Central memory CD8-positive, alpha-beta T cell (primary cell): ENCODE results near the gene TTYH1.
"Not testable (repeated sequence)": the region's sequence is repeated elsewhere in the genome, so short reads cannot be mapped to it uniquely, and the experiment has no call there.

Experiments
- ATAC-seq: fragments of 150-1000 bp; cut with Tn5 transposase; replicated peaks from 2 replicates; pipeline ENCODE4 v1.10.0; 2022; ENCODE audit warnings: mild to moderate bottlenecking, moderate FRiP score, moderate number of reproducible peaks; ENCODE audit not compliant: poor library complexity, severe bottlenecking; ENCODE audit errors: extremely low read depth
- DNase-seq, 2 donors: peaks; one replicate each; pipeline ENCODE4 v3.0.0; 2021; ENCODE audit warnings: low spot score in 2 of 2
- H3K27ac Mint-ChIP-seq: one replicate; pipeline ENCODE4 v1.8.0; 2022; ENCODE audit warnings: low read depth, mild to moderate bottlenecking, moderate library complexity, mixed read lengths
- H3K27me3 Mint-ChIP-seq: one replicate; pipeline ENCODE4 v1.8.0; 2022; ENCODE audit warnings: mixed read lengths
- H3K36me3 Mint-ChIP-seq: one replicate; pipeline ENCODE4 v1.8.0; 2022; ENCODE audit warnings: mild to moderate bottlenecking, moderate library complexity, mixed read lengths; ENCODE audit not compliant: insufficient read depth
- H3K4me1 Mint-ChIP-seq: one replicate; pipeline ENCODE4 v1.8.0; 2022; ENCODE audit warnings: mixed read lengths
- H3K4me3 Mint-ChIP-seq: one replicate; pipeline ENCODE4 v1.8.0; 2022; ENCODE audit warnings: mild to moderate bottlenecking, moderate library complexity, mixed read lengths
- H3K9me3 Mint-ChIP-seq: one replicate; pipeline ENCODE4 v1.8.0; 2022; ENCODE audit warnings: mixed read lengths

The TTYH1 gene

DNA sequence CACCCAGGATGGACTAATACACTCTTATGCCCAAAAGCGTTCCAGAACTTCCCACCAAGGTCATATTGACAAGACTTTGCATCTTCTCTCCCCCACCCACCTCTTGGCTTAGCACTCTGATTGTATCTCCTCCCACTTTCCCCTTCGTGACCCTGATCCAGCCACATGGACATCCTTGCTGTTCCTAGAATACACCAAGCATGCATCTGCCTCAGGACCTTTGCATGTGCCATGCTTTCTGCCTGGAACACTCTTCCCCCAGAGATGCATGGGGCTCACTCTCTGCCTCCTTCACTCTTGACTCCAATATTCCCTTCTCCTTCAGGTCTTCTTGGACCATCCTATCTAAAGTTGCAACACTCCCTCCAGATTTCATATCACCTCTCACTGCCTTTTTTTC lies 34.4 kb upstream of the TTYH1 start:
- DNase-seq, result no peak
- H3K9me3 Mint-ChIP-seq, result peaks cover 6% of the 10 kb centered on the region

DNA sequence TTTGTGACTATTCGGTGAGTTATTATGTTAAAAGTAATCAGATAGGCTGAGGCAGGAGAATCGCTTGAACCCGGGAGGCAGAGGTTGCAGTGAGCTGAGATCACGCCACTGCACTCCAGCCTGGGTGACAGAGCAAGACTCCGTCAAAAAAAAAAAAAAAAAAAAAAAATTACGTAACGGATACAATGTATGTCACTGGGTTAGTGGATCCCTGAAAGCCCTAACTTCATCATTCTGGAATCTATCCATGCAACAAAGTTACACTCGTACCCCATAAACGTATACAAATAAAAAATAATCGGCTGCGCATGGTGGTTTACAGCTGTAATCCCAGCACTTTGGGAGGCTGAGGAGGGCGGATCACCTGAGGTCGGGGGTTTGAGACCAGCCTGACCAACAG lies 33.2 kb upstream of the TTYH1 start:
- H3K9me3 Mint-ChIP-seq, DNase-seq, H3K27ac Mint-ChIP-seq, H3K4me3 Mint-ChIP-seq, ATAC-seq, H3K36me3 Mint-ChIP-seq, H3K27me3 Mint-ChIP-seq: not testable (repeated sequence)
- peaks cover 35% of the 10 kb centered on the region for H3K4me1 Mint-ChIP-seq

More for the DNA sequence above, 34.4 kb upstream of the TTYH1 start:
- ATAC-seq, result no peak
- Mint-ChIP-seq H3K27me3 (no peaks in the 10 kb centered on the region), H3K4me1 (peaks cover 44% of the 10 kb centered on the region), H3K4me3 (no peak overlapping the region), H3K36me3 (peaks cover 3% of the 10 kb centered on the region), H3K27ac (no peak overlapping the region)

DNA sequence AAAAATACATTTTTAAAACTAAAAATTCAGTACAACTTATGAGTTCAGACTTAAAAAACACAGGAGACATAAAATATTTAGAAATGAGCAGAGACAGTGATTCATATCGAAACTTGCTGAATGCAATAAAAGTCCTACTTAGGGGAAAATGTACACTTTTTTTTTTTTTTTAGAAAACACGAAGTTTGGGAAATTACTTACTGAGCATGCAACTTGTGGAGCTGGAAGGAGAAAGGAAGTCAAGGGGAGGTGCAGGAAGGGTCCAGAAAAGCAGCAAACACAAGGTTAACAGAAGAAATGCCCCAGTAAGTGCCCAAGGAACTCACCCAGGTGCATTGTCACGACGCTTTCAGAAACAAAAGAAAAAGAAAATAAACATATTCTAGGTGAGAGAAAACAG lies 31.9 kb upstream of the TTYH1 start:
- no peak for DNase-seq
- H3K4me3 Mint-ChIP-seq, result no peak overlapping the region
- peaks cover 6% of the 10 kb centered on the region for H3K9me3 Mint-ChIP-seq
- no peaks in the 10 kb centered on the region for H3K36me3 Mint-ChIP-seq
- ATAC-seq, result no peak
- H3K27ac Mint-ChIP-seq, result no peak overlapping the region
- H3K4me1 Mint-ChIP-seq, result peaks cover 42% of the 10 kb centered on the region
- no peaks in the 10 kb centered on the region for H3K27me3 Mint-ChIP-seq

DNA sequence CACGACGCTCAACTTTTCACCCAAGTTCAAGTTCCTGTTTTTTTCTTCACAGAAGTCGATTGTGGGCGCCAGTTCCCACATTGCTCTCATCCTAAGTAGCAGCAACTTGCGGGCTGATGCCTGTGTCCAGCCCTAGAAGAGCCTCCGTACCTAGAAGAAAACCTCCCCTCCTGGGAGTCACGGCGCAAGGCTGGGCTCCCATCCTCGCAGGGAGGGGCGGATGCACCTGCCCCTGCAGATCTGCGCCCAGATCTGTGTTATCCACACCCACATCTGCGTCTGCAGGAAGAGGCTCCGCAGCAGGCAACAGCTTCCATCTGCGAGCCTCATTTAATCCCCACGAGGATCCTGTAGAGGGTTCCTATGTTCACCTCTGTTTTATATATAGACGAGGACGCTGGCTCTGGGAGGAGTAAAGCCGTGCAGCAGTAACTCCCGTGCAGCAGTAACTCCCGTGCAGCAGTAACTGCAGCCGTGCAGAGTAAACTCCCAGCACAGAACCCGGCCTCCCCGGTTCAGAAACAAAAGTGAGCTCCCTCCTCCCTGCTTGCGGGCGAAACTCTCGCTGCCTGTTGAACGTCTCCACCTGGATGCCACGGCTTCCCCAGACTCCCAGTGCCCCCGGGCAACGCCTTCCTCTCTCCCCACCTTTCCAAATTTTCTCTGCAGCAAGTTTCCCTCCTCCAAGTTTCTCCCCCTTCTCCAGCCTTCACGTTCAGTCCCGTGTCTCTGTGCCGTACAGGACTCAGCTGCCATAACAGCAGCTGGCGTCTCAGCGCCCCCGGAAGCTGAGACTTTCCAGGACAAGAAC lies 27.1 kb upstream of the TTYH1 start:
- DNase-seq, result no peak
- H3K4me1 Mint-ChIP-seq, result peaks cover 34% of the 10 kb centered on the region

DNA sequence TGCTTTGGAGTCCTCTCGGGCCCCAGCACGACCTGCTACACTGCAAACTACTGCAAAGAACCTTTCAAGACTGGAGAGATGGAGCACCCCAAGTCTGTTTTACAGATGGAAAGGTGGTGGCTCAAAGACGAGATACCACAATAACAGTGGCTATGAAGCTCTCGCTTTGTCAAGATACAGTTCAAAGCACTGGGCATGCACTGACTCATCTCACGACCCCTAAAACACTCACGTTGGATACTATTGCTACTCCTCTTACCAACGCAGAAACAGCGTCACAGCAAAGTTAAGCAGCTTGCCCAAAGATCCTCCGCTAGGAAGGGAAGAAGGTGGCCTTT lies 26.5 kb upstream of the TTYH1 start:
- Mint-ChIP-seq H3K36me3 (peaks cover 4% of the 10 kb centered on the region), H3K27ac (peak overlapping the region; percentile 75), H3K27me3 (peaks cover 17% of the 10 kb centered on the region), H3K4me1 (peaks cover 34% of the 10 kb centered on the region), H3K9me3 (no peaks in the 10 kb centered on the region), H3K4me3 (peak overlapping the region; percentile 88)
- DNase-seq, result no peak
- no peak for ATAC-seq

More for the DNA sequence above, 27.1 kb upstream of the TTYH1 start:
- Mint-ChIP-seq H3K4me3 (peak overlapping the region; percentile 88), H3K27ac (peak overlapping the region; percentile 75), H3K36me3 (peaks cover 4% of the 10 kb centered on the region), H3K9me3 (no peaks in the 10 kb centered on the region), H3K27me3 (peaks cover 12% of the 10 kb centered on the region)
- ATAC-seq, result peak; percentile 65

DNA sequence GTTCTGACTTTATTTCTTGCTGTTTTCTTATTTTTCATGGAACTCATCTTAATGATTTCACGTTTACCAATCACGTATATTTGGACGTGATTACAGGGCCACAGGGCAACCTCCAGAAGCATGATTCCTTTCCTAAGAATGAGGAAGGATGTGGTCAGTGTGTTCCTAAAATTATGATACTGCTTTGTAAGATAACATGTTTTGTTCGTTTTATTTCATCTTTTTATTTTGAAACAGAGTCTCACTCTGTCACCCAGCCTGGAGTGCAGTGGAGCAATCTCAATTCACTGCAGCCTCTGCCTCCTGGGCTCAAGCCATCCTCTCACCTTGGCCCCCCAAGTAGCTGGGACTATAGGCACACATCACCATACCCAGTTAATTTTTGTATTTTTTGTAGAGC lies 25.7 kb upstream of the TTYH1 start:
- DNase-seq (no peak), ATAC-seq (no peak)
- H3K36me3 Mint-ChIP-seq, result peaks cover 4% of the 10 kb centered on the region
- no peak overlapping the region for H3K4me3 Mint-ChIP-seq
- no peaks in the 10 kb centered on the region for H3K9me3 Mint-ChIP-seq
- no peak overlapping the region for H3K27ac Mint-ChIP-seq
- H3K27me3 Mint-ChIP-seq, result peaks cover 21% of the 10 kb centered on the region
- peaks cover 34% of the 10 kb centered on the region for H3K4me1 Mint-ChIP-seq

DNA sequence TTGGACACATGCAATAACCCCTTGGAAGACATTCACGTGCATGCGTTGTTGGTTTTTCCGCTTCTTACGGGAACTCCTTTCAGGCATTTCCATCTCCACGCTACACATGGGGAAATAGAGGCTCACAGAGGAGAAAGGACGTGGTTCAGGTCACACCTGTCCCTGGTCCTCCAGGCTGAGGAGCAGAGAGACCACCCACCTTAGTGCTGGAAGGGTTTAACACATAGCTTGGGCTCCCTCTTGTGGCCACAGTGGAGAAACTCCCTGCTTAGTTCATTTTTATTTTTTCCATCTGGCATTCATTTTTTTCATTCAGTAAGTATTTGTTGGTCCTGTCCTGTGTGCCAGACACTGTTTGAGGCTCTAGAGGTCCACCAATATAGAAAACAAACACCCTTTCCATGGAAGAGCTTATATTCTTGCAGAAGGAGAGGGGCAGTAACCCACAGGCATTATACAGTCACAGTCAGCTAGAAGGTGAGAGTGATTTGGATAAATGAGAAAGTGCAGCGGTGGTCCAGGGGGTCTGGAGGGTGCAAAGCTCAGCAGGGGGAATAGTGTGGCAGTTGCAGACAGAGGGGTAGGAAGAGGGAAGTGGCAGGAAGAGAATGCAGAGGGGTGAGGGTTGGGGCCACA lies 24.2 kb upstream of the TTYH1 start:
- H3K4me3 Mint-ChIP-seq, result peak overlapping the region; percentile 43
- peak; percentile 48 to 62 for DNase-seq
- H3K36me3 Mint-ChIP-seq, result peaks cover 4% of the 10 kb centered on the region
- H3K9me3 Mint-ChIP-seq, result no peaks in the 10 kb centered on the region
- H3K27ac Mint-ChIP-seq, result peak overlapping the region; percentile 73
- peaks cover 27% of the 10 kb centered on the region for H3K27me3 Mint-ChIP-seq
- peaks cover 28% of the 10 kb centered on the region for H3K4me1 Mint-ChIP-seq
- ATAC-seq, result no peak

DNA sequence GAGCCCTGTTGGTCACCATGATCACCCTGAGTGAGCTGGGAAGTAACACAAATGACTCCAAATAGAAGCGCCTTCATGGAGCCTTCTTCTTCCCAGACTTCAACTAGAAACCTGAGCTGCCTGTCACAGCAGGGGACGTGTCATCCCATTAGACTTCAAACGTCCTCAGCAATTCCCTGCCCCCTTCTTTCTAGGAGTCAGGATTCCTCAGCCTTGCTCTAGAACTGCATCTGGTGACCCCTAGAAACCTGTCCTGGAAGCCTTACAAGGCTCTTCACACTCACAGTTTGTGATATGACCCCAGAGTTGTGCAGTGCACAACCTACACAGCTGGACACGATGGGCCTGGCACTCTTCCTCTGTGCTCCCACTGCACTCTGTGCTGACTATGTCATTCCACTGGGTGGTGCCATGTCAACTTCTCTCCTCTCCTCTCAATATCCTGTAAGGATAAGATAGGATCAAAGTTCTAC lies 23.6 kb upstream of the TTYH1 start:
- Mint-ChIP-seq H3K4me3 (no peak overlapping the region), H3K9me3 (no peaks in the 10 kb centered on the region), H3K4me1 (peaks cover 28% of the 10 kb centered on the region), H3K36me3 (peaks cover 6% of the 10 kb centered on the region), H3K27me3 (peaks cover 32% of the 10 kb centered on the region), H3K27ac (no peak overlapping the region)
- no peak for ATAC-seq
- no peak for DNase-seq

DNA sequence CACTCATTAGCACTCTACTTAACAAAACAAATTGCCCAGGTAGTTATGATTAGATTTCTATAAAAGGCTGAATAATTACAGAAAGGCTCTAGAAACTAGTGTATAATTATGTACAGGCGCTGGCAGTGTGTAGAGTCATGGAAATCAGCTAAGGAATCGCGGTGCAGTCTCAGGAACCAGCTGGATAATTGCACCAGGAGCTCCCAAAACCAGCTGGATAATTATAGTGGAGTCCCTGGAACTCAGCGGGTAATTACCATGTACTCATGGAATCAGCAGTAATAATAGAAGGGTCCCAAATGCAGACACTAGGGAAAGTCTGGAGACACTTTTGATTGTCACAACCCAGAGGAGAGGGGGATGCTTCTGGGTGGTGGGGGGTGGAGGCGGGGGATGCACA lies 23.2 kb upstream of the TTYH1 start:
- Mint-ChIP-seq H3K4me1 (peaks cover 28% of the 10 kb centered on the region), H3K36me3 (peaks cover 6% of the 10 kb centered on the region), H3K27ac (no peak overlapping the region), H3K9me3 (no peaks in the 10 kb centered on the region), H3K27me3 (peaks cover 35% of the 10 kb centered on the region), H3K4me3 (no peak overlapping the region)
- ATAC-seq, result no peak
- no peak for DNase-seq

DNA sequence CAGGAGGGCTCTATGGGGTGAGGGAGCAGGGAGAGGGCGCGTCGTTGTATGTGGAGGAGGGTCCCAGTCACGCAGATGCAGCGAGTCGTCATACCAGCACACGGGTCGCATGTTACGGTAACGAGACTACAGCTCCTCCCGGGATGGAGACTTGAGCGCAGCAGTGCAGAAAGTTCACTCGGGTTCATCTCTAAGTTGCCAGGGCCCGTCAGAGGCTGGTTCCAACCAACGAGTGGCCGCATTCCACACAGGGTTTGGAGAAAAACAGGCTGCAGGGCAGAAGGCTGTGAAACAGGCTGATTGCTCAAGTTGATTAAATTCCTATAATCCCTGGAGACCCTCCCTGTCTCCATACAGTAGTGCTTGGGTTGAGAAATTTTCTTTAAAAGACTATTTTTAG lies 21.9 kb upstream of the TTYH1 start:
- H3K4me3 Mint-ChIP-seq, result no peak overlapping the region
- H3K27ac Mint-ChIP-seq, result no peak overlapping the region
- H3K9me3 Mint-ChIP-seq, result no peaks in the 10 kb centered on the region
- no peak for DNase-seq
- peaks cover 6% of the 10 kb centered on the region for H3K36me3 Mint-ChIP-seq
- no peak for ATAC-seq
- peaks cover 15% of the 10 kb centered on the region for H3K4me1 Mint-ChIP-seq
- peaks cover 38% of the 10 kb centered on the region for H3K27me3 Mint-ChIP-seq

DNA sequence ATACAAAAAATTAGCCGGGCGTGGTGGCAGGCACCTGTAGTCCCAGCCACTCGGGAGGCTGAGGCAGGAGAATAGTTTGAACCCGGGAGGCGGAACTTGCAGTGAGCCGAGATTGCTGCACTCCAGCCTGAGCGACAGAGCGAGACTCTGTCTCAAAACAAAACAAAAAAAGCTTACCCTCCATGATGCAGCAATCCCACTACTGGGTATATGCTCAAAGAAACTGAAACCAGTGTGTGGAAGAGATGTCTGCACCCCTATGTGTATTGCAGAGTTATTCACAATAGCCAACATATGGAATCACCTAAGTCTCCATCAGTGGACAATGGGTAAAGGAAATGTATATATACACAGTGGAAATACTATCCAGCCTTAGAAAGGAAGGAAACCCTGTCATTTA lies 19.6 kb upstream of the TTYH1 start:
- Mint-ChIP-seq H3K4me1 (peaks cover 6% of the 10 kb centered on the region), H3K4me3 (no peak overlapping the region), H3K36me3 (peaks cover 2% of the 10 kb centered on the region), H3K9me3 (no peaks in the 10 kb centered on the region), H3K27me3 (peaks cover 46% of the 10 kb centered on the region), H3K27ac (no peak overlapping the region)
- ATAC-seq, result no peak
- DNase-seq, result no peak

DNA sequence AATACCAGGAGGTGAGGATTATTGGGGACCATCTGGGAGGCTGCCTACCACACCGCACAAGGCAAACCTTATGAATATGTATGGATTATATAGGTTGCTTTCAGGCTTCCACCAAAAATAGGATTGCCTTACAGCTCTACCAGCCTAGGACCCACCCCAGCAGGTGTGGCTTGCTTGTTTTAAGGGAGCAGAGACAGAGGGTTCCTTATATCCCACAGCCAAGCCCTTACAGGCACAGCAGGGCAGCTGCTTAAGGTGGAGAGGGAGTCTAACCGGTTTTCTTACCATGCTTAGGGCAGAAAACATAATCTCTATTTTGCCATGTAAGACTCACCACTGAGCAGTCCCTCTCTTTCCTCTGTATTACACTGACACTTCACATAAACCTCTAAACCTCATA lies 16.1 kb upstream of the TTYH1 start:
- H3K4me3 Mint-ChIP-seq, result no peak overlapping the region
- H3K36me3 Mint-ChIP-seq, result peaks cover 2% of the 10 kb centered on the region
- peaks cover 41% of the 10 kb centered on the region for H3K27me3 Mint-ChIP-seq
- no peak for ATAC-seq
- H3K4me1 Mint-ChIP-seq, result no peaks in the 10 kb centered on the region
- no peaks in the 10 kb centered on the region for H3K9me3 Mint-ChIP-seq
- no peak overlapping the region for H3K27ac Mint-ChIP-seq
- no peak for DNase-seq

DNA sequence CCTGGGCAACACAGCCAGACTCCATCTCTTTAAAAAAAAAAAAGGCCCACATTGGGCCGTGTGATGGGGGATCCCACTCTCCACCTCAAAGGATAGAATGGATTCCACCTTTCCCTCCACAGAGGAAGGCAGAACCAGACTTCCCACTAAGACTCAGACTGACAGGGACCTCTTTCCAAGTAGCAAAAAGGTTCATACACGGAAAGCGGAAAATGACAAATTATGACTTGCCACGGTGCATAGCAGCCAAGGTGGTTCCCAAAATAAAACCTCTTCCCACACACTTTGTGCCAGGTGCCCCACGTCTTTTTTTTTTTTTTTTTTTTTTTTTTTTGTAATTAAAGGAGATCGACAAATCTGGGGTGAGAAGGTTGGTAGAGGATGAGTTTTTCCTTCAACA lies 14.4 kb upstream of the TTYH1 start:
- no peak for DNase-seq
- Mint-ChIP-seq H3K27ac (no peak overlapping the region), H3K27me3 (peaks cover 40% of the 10 kb centered on the region), H3K4me3 (no peak overlapping the region), H3K36me3 (peaks cover 2% of the 10 kb centered on the region), H3K9me3 (no peaks in the 10 kb centered on the region), H3K4me1 (no peaks in the 10 kb centered on the region)
- no peak for ATAC-seq
